Right renal pelvis (tissue), 4 donors: ENCODE data around the gene FAM20C. TPM values are rescaled to one million over a fixed set of nuclear protein-coding genes. Genes with fewer than 3 reads are reported as not detected.

Source experiments
- DNase-seq, 4 donors: peaks; one replicate each; pipeline ENCODE4 v3.0.0-alpha.2; 2013; ENCODE audit warnings: low read depth in 4 of 4, low spot score in 3 of 4, missing footprints in 1 of 4
- polyA plus RNA-seq, 4 donors: library from polyadenylated mRNA; unstranded; fragments of 120-200 nt; gene quantifications; one replicate each; pipeline ENCODE4 v1.2.1, GENCODE V29; 2013; ENCODE audit not compliant: insufficient read length in 4 of 4

Gene FAM20C
- polyA plus RNA-seq, 4 donors = 62.1 to 78.7 (median 70.8) TPM

DNA sequence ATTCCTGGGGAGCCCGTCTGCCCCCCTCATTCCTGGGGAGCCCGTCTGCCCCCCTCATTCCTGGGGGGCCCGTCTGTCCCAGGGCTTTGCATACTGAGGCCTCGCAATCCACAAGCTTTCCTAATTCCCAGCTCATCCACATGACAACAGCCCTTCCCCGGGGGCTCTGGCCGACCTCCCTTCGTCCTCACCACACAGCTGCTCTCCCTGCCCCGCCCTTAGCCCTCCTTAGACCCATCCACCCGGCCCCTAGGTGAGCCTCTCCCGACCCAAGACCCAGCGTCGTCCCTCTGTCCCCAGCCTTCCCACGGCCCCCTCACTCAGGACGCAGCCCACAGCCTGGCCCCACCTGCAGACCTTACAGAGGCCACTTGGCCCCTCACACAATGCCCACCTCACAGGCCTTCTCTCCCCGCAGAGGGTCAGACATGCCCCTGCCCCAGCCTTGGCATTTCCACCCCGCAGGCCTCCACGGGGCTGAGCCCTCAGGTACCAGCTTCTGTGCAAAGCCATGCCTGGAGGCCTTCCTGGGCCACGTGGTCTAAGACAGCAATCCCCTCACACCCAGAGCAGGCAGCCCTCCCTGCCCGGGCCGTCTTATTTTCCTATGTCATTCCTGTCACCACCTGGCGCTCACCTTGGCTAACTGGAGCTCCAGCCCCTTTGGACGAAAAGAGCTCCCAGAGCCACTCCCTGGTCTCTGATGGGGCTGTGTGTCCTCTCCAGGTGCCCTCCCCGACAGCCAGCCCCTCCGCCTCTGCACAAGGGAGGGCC is 3.5 kb upstream of the FAM20C start:
- DNase-seq = no peak

DNA sequence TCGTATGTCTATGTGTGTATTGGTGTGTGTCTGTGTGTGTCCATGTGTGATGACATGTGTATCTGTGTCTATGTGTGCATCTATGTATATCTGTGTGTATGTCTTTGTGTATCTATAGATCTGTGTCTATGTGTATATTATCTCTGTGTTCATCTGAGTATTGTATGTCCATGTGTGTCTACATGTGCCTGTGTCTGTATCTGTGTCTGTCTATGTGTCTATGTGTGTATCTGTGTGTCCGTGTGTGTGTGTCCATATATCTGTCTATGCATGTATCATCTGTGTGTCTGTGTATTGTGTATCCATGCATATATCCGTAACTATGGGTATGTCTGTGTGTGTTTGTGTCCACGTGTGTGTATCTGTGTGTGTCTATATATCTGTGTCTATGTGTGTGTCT is 2.7 kb upstream of the FAM20C start:
- DNase-seq = no peak

DNA sequence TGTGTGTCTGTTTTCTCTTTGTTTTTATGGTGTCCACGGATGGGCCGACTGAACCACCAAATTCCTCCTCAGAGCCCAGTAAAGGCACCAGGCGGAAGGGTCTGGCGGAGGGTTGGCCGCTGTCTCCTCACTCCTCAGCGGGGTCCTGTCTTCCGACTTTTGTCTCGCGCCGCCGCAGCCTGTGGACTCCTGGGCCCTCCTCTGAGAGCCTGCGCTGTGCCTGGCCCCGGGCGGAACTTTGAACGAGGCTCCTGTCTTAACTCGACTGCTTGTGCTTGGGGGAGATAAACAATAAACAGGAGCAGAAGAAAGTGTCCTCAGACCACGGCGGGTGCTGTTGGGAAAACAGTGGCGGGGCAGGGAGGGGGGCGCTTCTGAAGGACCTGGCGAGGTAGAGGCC is 2.2 kb upstream of the FAM20C start:
- DNase-seq = no peak

DNA sequence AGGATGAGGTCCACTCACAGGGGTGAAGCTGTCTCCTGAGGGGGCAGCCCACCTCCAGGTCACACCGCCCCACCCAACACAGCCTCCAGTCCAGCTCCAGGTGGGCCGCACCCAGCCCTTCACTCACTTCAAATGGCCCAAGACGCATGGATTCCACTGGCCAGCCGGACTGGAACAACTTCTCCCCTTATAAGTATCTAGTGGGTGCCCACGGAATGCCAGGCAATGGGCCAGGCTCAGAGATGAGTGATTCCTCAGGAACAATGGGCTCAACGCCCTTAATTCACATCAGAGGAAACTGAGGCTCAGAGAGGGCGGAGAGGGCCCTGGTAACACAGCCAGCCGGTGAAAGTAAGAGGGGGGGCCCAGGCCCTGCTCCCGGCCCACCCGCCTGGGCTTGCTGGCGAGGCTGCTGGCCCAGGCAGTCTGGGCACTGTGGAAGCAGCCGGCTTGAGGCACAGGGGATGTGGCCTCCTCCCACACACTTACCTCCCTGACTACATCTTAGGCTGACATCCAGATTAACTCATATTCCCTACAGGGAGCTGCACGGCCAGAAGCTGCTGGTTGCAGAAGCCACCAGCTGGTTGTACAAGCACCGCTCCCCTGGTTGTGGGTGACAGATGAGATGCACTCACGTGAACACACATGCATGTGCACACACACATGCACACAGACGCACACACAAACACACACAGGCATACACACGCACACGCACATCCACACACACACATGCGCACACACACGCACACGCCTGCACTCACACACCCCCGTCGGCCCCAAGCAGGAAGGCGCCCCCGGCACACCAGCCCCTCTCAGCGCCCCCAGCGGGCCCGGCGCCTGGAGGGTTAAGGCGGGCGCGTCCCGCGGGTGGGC is 1.0 kb upstream of the FAM20C start:
- DNase-seq = peak in 1 of 4 donors; percentile 45

DNA sequence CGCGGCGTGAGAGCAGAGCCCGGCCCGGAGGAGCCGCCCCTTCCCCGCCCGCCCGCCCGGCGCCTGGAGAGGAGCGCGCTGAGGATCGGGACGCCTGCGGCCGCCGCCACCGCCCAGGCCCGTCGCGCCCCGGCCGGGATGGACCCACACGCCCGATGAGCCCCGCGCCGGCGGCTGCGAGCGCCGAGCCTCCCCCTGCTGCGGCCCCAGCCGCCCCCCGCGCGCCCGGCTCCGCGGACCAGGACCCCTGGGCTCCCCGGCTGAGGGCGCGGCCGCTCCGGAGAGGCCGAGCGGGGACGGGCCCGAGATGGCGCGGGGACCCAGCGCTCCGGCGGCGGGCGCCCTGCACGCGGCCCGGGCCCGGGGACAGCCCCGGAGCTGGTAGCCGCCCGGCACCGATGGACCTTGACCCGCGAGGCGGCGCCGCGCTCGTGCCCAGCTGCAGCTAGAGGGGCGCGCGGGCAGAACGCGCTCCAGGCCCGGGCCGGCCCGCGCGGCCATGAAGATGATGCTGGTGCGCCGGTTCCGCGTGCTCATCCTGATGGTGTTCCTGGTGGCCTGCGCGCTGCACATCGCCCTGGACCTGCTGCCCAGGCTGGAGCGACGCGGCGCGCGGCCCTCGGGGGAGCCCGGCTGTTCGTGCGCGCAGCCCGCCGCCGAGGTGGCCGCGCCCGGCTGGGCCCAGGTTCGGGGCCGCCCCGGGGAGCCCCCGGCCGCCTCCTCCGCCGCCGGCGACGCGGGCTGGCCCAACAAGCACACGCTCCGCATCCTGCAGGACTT is 520 bp downstream of the FAM20C start:
- DNase-seq = no peak

DNA sequence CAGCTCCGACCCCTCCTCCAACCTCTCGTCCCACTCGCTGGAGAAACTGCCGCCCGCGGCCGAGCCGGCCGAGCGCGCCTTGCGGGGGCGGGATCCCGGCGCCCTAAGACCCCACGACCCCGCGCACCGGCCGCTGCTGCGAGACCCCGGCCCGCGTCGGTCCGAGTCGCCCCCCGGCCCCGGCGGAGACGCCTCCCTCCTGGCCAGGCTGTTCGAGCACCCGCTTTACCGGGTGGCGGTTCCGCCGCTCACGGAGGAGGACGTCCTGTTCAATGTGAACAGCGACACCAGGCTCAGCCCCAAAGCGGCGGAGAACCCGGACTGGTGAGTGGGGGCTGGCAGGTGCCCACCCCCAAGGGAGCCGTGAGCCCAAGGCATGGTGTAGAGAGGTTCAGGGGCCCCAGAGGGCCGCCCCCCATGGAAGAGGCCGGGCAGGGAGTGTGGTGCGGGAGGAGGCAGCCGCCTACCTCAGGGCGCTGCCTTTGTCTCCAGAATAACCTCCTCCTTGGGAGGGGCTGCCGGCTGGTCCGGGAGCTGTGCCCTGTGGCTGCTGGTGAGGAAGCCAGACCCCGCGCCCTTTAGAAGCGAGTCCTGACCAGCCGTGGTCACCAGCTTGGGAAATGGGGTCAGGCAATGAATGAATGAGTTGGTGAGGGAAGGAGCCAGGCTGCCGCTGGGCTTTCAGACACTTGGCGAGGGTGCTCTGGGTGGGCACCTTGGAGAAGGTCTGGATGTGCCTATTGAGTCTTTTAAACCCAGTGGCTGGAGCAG is 1.3 kb downstream of the FAM20C start:
- DNase-seq = no peak

DNA sequence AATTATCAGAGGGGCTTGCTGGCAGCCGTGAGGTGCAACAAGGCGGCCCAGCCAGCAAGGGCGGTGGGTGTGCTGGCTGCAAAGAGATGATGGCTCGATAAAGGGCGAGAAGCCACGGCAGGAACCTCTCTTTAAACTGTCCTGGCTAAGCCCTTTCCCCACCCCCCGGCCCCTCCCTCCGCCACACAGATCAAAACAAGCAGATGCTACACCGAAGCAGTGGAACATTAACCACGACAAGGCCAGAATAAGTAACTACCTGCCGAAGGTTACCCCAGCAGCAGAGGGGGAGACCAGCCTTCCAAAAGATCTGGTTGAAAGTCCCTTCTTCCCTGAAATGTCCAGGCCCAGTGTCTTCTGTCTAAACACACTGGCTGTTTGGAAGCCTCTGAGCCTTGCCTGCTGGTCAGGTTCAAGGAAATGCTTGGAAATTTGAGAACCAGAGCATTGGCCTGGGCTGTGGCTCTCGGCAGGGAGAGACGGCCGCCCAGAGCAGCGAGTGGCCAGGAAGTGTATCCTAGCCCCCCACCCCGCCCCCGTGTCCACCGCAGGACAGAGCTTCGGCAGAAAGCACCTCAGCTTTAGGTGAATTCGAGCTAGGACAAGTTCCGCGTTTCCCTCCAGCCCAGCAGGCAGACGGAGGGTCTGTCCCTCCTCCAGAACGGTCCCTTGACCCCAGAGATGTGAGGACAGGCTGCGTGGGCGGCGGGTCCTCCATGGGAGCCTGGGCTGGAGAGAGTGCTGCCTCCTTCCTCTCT is 2.1 kb downstream of the FAM20C start:
- DNase-seq = peak in 1 of 4 donors; percentile 57

DNA sequence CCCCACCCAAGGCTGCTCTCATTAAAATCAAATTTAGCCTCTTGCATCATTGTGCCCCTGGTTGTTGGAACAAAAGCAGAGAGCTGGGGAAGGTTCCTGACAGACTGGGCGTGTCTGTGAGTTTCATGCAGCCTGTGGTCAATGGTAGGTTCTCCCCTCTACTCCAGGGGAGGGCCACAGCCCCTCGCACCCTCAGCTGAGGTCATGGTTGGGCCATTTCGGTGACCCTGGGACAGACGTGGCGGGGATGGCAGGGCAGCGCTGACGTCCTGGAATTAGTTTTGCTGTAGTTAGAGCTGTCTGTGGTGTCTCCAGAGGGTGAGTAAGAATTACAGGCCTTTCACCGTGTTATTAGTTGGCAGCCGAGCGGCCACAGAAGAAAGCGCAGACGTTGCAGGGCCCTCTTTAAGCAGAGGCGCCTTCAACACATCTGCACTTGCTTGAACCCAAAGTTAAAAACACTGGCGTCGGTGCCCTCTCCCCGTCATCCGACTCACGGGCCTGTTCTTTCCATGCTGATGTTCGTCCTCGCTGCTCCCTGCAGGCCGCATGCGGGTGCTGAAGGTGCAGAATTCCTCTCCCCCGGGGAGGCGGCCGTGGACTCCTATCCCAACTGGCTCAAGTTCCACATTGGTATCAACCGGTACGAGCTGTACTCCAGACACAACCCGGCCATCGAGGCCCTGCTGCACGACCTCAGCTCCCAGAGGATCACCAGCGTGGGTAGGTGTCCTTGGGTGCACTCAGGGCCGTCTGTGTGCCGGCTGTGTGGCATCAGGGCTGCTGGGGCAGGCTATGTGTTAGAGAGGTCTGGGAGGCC is 2.8 kb downstream of the FAM20C start:
- no peak for DNase-seq

DNA sequence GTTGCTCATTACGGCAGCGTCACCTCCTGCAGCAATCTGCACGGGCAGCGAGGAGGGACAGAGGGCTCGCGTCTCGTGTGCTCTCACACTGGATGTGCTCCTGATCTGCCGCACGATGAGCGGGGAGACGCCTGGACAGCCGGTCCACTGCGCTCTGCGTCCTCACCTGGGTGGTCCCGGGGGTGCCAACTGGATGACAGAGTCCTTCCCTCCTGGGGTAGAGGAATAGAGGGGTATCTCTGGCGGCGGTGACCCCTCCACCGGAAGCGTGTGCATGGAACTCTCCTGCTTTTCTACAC is 3.4 kb downstream of the FAM20C start:
- no peak for DNase-seq

DNA sequence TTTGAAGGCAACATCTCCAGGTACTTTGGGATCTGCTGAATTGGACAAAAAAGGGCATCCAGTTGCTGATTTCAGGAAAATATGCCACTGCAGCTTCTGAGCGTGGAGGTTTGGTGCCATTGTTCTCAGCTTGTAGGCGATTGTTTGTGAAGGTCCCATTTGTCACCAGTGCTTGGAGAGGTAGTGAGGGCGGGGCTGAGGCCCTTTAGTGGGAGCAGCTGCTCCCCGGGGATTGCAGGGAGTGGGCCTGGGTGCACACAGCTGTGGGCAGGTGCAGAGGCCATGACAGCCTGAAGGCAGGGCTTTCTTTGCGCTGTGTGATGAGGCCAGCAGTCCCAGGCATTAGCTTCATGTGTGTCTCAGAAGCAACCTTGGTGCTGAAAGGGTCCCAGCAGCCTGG is 3.9 kb downstream of the FAM20C start:
- no peak for DNase-seq

DNA sequence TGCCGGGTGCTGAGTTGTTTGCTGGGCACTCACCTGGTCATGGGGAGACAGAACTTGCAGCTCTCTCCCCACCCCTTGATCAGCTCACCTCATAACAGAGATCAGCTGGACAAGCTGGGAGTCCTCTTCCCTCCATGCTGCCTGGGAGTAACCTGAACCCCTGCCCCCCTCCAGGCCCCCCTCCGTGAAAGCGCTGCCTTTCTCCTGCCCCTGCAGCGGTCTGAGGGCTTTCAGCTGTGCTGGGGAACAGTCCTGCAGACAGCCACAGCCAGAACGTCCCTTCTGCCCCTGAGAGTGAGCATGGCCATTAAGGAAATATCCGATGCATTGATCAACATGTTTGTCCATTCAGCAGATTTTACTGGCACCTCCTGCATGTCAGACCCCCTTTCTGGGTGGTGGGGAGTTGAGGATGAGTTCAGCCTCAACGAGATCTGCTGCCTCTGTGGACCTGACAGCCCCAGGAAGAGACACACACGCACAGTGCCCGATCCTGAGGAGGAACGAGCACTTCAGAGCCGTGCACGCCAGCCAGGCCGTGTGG is 4.5 kb downstream of the FAM20C start:
- no peak for DNase-seq

DNA sequence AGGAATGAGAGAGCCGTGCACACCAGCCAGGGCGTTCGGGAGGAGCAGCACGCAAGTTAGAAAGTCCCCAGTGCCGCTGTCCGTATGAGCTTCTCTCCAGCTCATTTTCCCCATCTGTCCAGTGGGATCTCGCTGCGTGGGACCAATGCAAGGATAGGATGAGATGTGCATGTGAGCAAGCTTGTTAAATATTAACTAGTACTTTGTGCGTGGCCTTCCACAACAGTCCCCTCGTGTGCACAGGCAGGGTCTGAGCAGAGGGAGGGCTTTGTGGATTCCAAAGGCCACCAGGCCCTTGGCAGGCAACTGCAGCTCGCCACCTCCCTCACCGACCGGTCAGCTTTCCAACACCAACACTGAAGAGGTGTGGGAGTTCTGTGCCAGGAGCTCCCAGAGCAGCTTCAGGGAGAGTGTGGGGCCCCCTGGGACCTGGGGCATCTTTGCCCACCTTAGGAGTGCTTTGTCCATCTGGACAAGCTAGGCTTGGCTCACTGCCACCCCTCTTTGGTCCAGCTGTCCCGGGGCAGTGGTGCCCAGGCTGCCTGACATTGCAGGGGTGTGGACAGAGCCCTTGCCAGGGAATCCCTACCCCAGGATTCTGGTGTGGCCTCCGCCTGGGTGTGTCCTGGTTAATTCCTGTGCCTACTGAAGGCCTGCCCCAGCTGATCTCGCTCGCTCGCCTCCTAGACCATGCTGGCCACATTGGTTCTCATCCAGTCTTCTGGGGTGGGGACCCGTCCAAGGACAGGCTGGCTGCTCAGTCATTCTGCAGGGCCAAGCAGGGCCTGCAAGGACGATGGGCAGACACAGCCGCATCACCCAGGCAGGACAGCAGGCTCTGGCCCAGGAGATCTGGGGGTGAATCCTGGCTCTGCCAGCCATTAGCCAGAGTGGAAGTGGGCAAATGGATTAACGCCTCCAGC is 5.3 kb downstream of the FAM20C start:
- DNase-seq = no peak

DNA sequence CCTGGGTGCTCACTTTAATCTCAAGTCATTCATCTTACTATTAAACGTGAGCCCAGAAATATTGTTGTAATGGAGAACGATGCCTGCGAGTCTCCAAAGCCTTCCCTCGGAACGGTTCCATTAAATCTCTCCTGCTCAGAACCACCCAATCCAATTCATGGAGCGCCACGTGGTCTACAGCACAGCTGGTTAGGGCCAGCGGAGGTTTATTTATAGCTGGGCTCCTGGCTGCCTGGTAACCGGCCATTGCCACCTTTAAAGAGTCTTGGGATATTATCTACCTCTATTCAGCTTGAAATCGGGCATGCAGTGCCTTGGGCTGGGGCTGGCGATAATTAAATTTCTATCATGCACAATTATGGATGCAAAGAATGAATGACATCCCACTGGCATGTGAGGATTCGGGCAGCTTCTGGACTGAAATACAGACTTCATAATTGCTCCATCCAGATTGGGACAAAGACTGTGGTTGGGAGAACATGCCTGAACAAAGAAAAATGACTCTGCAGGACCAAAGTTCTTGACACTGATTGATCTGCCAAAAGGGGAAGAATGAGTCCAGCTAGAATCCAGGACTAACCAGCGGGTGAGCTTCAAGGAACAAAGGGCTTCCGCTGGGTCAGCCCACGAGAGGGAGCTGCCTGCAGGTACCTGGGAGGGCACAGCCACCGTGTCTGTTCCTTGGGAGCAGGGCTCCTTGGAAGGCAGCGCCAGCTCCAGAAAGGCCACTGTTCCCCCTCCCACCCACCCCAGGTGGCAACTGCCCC is 7.3 kb downstream of the FAM20C start:
- DNase-seq = no peak

DNA sequence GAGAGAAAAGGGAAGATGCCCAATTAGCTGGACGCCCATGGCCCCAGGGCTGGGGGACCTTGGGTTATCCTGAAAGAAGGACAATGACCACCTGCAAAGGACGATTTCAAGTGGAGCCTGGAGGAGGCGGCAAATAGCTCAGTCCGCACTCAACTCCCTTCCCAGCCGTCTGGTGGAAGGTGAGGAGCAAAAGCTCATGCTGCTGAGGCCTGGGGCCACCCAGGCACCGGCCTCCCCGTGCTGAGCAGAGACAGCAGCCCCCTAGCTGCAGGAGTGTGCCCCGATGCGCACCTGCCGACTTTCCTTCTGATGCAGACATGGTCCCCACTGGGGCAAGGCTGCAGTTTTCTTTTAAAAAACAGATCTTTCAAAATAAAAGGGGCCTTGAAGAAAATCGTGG is 7.9 kb downstream of the FAM20C start:
- no peak for DNase-seq

DNA sequence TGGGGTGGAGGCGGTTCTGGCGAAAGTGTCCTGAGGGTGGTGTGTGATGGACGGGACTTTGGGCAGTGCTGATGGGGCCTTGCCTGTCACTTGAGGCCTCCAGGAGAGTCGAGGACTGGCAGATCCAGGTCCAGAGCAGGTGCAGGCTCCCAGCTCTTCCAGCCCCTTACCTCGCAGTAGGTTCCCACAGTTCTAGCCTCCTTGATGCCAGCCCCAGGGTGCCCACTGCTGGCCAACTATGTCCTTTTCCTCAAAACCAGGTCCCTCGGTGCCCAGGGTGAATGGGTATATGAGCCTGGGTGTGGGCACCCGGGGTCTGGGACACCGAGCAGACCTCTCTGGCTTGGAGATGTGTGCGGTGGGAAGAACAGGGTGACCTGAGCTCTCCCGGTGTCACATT is 8.3 kb downstream of the FAM20C start:
- no peak for DNase-seq

DNA sequence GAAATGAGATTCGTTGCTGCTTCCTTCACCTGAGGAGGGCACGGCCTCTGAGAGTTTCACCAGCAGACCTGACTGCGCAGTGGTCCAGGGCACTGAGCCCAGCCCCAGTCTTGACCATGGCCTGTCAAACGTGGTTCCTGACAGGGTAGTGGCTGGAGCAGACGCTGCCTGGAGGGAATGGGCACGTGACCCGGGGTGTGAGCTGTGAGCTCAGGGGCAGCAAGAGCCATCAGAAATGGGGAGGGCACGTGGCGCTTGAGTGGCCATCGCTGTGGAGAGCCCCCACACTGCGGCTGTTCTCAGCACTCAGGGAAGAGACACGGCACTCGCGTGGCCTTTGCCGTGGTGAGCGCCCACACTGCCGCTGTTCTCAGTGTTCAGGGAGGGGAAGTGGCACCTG is 12.0 kb downstream of the FAM20C start:
- DNase-seq = no peak
